ENCODE measurements around the gene ROBO1. TPM values are rescaled to one million over a fixed set of nuclear protein-coding genes. Genes with fewer than 3 reads are reported as not detected.

ROBO1 gene
- total RNA-seq, 2 experiments from 2014 or later: 1.6 to 2.1 TPM

DNA sequence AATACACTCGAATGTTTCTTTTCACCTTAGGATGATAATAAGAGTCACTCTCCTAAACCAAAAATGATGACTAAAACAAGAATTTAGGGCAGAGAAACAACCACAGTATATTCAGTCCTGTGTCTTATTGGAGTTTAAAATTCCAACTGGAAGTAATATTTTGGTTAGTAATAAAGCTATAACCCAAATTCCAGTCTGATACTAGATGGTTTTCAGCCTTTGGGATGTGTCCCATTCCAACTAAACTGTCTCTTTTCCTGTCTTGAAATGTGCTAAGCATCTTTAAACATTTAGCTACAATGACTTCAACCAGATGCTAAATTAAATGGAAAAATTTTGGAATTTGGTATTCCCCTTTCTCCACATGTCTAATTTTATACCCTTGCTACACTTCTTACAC, 510.0 kb downstream of the ROBO1 start:
- ChIA-PET CTCF (no interaction called here), POLR2A (no interaction called here)

- POLR2A ChIA-PET: no interaction called here
- CTCF ChIA-PET: no interaction called here
Observed at GRCh38 chr3:79255702-79256101, 512.1 kb downstream of the ROBO1 start.

DNA sequence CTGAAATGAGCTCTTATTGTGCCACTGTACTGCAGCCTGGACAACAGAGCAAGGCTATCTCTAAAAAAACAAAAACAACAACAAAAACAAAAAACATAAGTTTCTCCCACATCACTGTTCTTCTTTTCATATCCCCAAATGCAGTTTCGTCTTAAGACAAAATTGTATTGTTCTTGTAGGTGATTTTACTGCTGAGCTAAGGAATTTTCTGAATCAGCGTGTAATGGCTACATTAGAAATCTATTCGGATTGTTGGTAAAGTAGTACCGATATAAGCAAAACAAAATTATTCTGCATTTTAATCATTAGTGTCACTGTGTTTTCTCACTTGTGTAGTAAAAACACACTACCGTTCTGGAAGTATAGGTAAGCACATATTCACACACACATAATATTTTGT, 512.5 kb downstream of the ROBO1 start:
- ChIA-PET POLR2A (no interaction called here), CTCF (no interaction called here)

- ChIA-PET POLR2A (no interaction called here), CTCF (no interaction called here)
Observed at GRCh38 chr3:79253704-79254103, 514.1 kb downstream of the ROBO1 start.

- POLR2A ChIA-PET: no interaction called here
Observed at GRCh38 chr3:79253271-79253670, 514.5 kb downstream of the ROBO1 start.

DNA sequence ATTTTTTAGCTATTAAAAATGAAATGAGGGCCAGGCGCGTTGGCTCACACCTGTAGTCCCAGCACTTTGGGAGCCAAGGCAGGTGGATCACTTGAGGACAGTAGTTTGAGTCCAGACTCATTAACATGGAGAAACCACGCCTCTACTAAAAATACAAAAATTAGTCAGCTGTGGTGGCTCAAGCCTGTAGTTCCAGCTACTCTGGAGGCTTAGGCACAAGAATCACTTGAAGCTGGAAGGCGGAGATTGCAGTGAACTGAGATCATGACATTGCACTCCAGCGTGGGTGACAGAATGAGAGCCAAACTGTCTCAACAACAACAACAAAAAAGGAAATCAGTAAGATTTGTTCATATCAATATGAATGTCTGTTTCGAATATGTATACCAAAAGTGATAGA, 517.1 kb downstream of the ROBO1 start:
- ChIA-PET CTCF (no interaction called here), POLR2A (no interaction called here)

More at GRCh38 chr3:79253271-79253670, 514.5 kb downstream of the ROBO1 start:
- CTCF ChIA-PET: no interaction called here

GRCh38 chr3:79249701-79250100, 518.1 kb downstream of the ROBO1 start:
- CTCF ChIA-PET: no interaction called here
- POLR2A ChIA-PET: no interaction called here

DNA sequence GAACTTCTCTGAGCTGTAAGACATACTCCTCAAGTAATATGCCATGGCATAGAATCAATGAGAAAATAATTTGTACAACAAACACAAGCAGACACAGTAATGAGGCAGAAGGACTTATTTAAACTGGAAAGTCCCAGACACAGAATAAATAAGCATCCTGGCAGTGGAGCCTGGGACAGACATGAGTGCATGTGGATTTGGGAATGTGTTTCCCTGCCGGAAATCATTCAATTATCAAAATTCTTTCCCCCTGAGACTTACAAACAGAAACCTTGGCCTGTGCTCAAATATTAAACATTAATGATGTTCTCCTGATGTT, 520.1 kb downstream of the ROBO1 start:
- ChIA-PET POLR2A (no interaction called here), CTCF (no interaction called here)

DNA sequence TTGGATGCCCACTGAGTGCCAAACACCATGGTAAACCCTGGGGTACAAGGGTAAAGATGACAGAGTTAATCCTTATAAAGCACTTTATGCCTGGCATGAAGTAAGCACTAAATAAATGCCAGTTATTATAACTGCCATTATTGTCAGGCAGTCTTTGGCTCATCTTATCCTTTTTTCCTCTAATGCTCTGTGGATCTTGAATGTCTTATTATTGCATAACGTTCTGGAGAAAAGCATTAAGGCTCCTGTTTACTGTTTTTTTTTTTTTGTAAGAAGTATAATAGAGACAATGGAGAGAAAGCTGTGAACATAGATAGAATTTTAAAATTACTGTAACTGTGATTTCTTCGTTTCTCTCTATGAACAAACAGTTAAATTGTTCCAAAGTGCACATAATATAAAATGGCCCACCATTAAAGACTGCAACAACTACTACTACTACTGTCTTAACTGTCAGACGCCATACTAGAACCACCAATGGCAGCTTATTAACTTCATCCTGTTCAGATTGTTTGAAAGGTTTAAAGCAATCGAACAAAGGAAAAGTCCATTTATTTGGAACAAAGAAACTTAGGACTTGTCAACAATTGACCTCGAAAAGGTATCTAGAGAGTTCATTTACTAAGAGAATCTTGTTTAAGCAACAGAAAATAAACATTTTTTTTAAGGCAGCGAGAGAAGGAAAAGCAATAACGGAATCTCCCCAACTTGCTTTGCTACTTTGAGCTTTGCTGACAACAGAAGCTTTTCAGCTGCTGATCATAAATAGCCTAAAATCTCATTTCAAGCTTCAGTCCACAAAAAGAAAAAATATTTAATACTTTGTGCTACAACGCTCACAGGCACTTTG, 520.7 kb downstream of the ROBO1 start:
- ChIA-PET CTCF (no interaction called here), POLR2A (no interaction called here)

DNA sequence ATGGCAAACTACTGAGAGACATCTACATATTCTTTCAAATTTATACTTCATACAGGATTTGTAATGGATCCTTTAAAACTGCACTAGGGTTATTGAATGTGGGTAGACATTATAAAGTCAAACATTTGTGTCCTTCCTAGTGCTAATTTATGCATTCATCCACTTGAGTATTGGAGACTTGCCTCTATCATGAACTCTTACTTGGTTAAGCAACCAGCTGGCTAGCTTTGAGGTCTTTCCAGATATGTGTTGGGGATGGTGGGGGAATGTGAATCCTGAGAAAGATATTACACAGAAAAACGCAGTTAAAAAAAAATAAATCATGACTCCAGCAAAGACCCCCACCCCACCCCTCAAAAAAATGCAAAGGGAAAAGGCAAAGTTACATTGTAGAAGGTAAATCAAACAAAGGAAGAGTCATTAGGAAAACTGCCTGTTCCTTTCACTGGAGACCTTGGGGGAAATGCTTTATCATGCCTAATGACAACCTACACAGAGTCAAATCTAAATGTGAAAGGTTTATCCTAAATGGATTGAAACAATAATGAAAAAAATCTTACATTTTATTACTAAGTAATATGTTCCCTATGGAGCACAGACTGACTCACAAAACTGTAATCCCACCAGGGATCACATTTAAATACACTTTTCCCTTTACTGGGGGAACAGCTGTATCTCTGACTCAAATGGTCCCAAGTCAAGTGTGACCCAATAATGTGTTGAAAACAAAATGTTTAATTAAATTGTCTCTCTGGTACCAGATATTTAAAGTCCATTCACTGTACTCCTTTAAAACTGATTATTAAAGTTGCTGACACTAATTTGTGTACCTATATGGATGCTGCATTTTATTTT, 522.3 kb downstream of the ROBO1 start:
- CTCF ChIA-PET: no interaction called here
- POLR2A ChIA-PET: no interaction called here

GRCh38 chr3:79236496-79236895, 531.3 kb downstream of the ROBO1 start:
- POLR2A ChIA-PET: no interaction called here
- CTCF ChIA-PET: no interaction called here

DNA sequence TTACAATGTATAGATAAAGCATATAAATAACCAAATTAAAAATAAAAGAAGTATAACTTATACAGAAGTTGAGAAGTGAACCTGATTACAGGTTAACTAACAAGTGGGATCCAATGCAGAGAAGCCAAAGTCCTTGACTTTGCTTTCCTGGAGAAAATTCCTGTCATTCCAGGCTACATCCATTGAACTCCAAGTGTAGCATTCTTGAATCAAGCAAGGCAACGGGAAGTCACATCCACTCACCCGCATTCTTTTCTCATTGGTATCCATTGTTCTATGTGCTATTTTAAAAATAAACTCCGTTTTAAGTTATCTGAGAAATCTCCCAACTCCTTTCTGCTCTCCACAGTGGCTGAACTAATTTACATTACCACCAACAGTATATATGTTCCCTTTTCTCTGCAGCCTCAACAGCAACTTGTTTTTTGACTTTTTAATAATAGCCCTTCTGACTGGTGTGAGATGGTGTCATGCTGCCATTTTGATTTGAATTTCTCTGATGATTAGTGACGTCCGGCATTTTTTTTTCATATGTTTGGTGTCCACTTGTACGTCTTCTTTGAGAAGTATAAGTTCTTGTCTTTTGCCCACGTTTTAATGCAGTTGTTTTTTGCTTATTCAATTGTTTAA, 534.3 kb downstream of the ROBO1 start:
- ChIA-PET POLR2A (no interaction called here), CTCF (no interaction called here)

DNA sequence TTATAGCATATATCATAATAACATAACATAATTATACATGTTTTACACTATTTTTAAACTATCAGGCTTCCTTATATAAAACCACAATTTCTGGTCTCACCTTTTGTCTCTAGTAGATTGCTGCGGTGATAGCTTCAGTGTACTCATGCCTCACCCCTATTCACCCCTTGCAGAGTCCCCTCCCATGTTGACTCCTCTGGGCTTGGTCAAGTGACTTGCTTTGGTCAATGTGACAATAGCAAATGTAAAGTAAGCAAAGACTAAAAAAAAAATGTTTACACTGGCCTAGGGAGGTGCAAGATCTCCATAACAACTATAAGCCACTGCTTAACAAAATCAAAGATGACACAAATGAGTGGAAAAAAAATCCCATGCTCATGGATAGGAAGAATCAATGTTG, 537.5 kb downstream of the ROBO1 start:
- POLR2A ChIA-PET: no interaction called here
- CTCF ChIA-PET: no interaction called here

GRCh38 chr3:79217096-79217495, 550.7 kb downstream of the ROBO1 start:
- ChIA-PET POLR2A (no interaction called here), CTCF (no interaction called here)

DNA sequence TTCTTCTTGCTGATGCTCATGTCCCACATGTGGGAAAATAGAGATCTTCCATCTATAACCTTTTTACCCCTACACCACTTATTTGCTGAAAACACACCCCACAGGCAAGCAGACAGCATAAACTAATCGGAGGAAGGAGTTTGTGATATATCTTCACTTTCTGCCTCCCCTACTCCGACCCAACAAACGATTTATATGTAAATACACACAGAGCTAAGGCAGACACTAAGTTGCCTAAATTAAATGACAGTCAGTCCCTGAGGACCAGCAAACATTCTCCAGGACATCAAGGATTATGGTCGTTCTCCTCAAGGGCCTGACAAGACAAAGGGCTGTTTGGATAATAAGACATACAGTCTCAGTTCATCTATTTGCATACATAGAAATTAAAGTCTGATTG, 552.5 kb downstream of the ROBO1 start:
- ChIA-PET POLR2A (no interaction called here), CTCF (no interaction called here)

DNA sequence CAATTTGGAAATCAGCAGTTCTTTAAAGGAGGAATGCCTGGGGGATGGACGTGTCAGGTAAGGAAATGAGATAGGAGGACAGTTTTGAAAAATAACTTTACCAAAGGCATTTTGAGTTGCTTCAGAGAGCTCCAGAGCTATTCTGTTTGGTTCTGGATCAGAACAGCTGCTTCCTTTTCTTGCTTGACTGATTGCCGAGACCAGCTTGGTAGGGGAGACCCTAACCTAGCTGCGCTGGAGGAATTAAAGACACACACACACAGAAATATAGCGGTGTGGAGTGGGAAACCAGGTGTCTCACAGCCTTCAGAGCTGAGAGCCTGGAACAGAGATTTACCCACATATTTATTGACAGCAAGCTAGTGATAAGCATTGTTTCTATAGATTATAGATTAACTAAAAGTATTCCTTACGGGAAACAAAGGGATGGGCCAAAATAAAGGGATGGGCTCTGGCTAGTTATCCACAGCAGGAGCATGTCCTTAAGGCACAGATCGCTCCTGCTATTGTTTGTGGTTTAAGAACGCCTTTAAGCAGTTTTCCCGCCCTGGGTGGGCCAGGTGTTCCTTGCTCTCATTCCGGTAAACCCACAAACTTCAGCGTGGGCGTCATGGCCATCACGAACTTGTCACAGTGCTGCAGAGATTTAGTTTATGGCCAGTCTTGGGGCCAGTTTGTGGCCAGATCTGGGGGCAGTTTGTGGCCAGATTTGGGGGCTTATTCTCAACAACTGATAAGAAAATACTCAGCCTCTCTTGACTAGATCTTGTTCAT, 556.0 kb downstream of the ROBO1 start:
- ChIA-PET POLR2A (no interaction called here), CTCF (no interaction called here)

DNA sequence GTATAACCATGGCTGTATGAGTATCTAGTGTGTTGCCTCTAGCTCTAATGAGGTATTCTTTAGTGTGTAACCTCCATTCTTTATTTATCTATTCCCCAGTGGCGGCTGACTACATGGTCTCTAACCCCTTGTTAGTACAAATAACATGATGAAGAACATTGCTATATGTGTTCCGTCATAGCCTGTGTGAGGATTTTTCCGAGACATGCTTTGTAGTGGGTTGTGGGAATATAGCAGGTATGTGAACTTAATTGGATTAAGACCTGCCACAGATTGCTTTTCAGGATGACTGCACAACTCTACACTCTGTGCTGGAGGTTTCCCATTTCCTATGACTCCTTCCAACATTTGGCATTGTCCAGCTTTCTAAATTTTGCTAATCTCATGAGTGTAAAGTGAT, 563.4 kb downstream of the ROBO1 start:
- ChIA-PET CTCF (no interaction called here), POLR2A (no interaction called here)

GRCh38 chr3:79203144-79203519, 564.7 kb downstream of the ROBO1 start:
- CTCF ChIA-PET: no interaction called here

DNA sequence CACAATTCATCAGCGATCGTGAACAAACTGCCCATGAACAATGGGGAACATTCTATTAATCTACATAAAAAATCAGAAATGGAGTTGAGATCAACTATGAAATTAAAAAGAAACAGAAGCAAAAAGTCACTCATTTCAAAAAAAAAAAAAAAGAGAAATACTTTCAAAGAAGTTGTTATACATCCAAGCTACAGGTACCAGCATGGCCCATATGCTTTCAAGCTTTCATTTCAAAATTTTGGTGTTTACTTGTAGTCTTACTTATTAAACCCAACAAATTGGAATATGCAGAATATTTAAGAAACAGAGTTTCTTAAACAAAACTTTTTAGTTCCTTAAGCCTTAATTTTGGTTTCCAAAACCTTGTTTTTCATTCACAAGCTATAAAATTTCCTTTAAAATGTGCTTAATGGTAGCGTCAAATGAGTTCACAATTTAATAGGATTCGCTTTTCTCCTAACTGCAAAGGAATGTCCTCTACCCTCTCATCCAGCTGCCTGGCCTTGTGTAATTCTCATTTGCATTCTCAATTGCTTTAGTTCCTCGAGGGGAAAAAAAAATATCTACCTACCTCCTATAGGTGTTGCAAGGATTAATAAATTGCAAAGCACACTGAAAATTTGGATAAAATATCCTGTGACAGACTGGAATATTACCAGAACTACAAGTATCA, 565.2 kb downstream of the ROBO1 start:
- CTCF ChIA-PET: no interaction called here
- POLR2A ChIA-PET: no interaction called here

More at GRCh38 chr3:79203144-79203519, 564.7 kb downstream of the ROBO1 start:
- POLR2A ChIA-PET: no interaction called here

GRCh38 chr3:79200456-79200855, 567.3 kb downstream of the ROBO1 start:
- POLR2A ChIA-PET: no interaction called here
- CTCF ChIA-PET: no interaction called here
